HepG2 (cell line): Measurements from ENCODE around the gene C1orf35. TPM values are rescaled to one million over a fixed set of nuclear protein-coding genes. Genes with fewer than 3 reads are reported as not detected.

ENCODE experiments used
- FIP1L1 ChIP-seq: fragments of 200-400 bp; formaldehyde crosslinking; IDR thresholded peaks from 2 replicates; pipeline ENCODE4 v1.6.1; 2018; ENCODE audit warnings: low read depth, mild to moderate bottlenecking, low read length, moderate library complexity, borderline replicate concordance; ENCODE audit not compliant: insufficient read depth
- KLF15 ChIP-seq: sonication (generic); formaldehyde crosslinking; IDR thresholded peaks from 2 replicates; pipeline ENCODE4 v1.8.1; 2023; ENCODE audit warnings: borderline replicate concordance, mild to moderate bottlenecking, inconsistent platforms, missing genetic modification reagents, mixed read lengths
- REST ChIP-seq, 2 experiments: IDR thresholded peaks; 2 replicates each; pipeline ENCODE4 v1.6.1; 2011 to 2012; ENCODE audit warnings: low read length in 2 of 2, borderline replicate concordance in 1 of 2, low read depth in 1 of 2, mild to moderate bottlenecking in 1 of 2, moderate library complexity in 1 of 2
- SNAPC4 ChIP-seq: sonication (generic); formaldehyde crosslinking; IDR thresholded peaks from 2 replicates; pipeline ENCODE4 v1.4.0; 2020; ENCODE audit warnings: mild to moderate bottlenecking, missing genetic modification reagents
- polyA plus RNA-seq, 8 experiments: library from polyadenylated mRNA; depleted of rRNA in 3 of 8; stranded (reverse) in 7 of 8; unstranded in 1 of 8; fragments of >200 nt; fragmentation: Illumina TruSeq in 4 of 8; extraction: Trizol in 4 of 8; gene quantifications; 2 replicates each; pipeline versions ENCODE4 v1.2.1 to v1.2.3, GENCODE V29; 2011 to 2016; ENCODE audit warnings: low read depth in 4 of 8, missing spikeins in 1 of 8, mixed read lengths in 1 of 8; ENCODE audit not compliant: insufficient read depth in 1 of 8
- total RNA-seq, 5 experiments: library from RNA; depleted of rRNA; stranded (reverse); fragments of >200 nt; fragmentation: Illumina TruSeq; extraction: Trizol; gene quantifications; 2 replicates each; pipeline ENCODE4 v1.2.3, GENCODE V29; 2016; ENCODE audit warnings: low read depth in 1 of 5

Gene C1orf35
- total and polyA plus RNA-seq, 2 of the 13 experiments (the other 11 are each of a cell fraction or from before 2014, with no cell fraction given): 8.1 to 19.3 TPM

- TF ChIP-seq KLF15: no peak
- TF ChIP-seq FIP1L1: no peak
- no peak for TF ChIP-seq REST (IDR thresholded peaks at IDR 0.05; ENCODE audit: borderline replicate concordance in 1 of 2, low read depth in 1 of 2, low read length in 2 of 2)
- no peak for TF ChIP-seq SNAPC4 (CRISPR knock-in tag)
Observed at GRCh38 chr1:228071839-228072657, 31.1 kb downstream of the C1orf35 start (continued).
